Gastrocnemius medialis (tissue), 4 donors: ENCODE data around the gene PAK4.

Experiments
- CTCF ChIP-seq, 5 experiments: fragments of 450-650 bp in 3 of 5; fragments of 200-600 bp in 2 of 5; sonication (generic) in 2 of 5; IDR thresholded peaks in 4 of 5; conservative IDR thresholded peaks in 1 of 5; 1 replicate in 4 of 5; 2 replicates in 1 of 5; pipeline ENCODE4 v1.5.1; 2016 to 2019; ENCODE audit warnings: antibody characterized with exemption in 5 of 5, mild to moderate bottlenecking in 3 of 5, moderate library complexity in 3 of 5
- POLR2A ChIP-seq, 2 donors: fragments of 450-650 bp; IDR thresholded peaks; one replicate each; pipeline ENCODE4 v1.6.1; 2017; ENCODE audit warnings: antibody characterized with exemption in 2 of 2, mild to moderate bottlenecking in 2 of 2, moderate library complexity in 2 of 2

DNA sequence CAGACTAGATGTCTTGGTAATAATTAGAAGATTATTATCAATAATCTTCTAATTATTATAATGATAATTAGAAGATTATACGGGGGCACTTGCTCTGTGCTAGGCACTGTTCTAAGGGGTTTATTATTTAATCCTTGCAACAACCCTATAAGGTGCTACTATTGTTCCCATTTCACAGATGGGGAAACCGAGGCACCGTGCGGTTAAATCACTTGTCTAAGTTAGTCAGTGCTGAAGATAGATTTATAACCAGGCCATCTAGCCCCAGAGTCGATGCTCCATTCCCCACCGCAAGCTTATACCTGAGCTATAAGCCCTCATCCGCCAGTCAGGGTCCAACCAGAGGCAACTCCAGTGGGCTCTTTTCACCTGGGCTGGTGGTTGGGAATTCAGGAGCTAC, 43.4 kb upstream of the PAK4 start:
- no peak for TF ChIP-seq CTCF (IDR thresholded peaks at IDR 0.05 in 4 of 5, conservative IDR thresholded peaks at IDR 0.05 in 1 of 5)
- no peak for TF ChIP-seq POLR2A (IDR thresholded peaks at IDR 0.05)
